GM19372 (cell line): ENCODE results near the gene SLC15A3.

Source experiments
- ATAC-seq: cut with Tn5 transposase; IDR thresholded peaks from one replicate; pipeline ENCODE4 v1.9.1; 2021; ENCODE audit warnings: mild to moderate bottlenecking, low read depth, moderate library complexity; ENCODE audit not compliant: unreplicated experiment

The SLC15A3 gene

DNA sequence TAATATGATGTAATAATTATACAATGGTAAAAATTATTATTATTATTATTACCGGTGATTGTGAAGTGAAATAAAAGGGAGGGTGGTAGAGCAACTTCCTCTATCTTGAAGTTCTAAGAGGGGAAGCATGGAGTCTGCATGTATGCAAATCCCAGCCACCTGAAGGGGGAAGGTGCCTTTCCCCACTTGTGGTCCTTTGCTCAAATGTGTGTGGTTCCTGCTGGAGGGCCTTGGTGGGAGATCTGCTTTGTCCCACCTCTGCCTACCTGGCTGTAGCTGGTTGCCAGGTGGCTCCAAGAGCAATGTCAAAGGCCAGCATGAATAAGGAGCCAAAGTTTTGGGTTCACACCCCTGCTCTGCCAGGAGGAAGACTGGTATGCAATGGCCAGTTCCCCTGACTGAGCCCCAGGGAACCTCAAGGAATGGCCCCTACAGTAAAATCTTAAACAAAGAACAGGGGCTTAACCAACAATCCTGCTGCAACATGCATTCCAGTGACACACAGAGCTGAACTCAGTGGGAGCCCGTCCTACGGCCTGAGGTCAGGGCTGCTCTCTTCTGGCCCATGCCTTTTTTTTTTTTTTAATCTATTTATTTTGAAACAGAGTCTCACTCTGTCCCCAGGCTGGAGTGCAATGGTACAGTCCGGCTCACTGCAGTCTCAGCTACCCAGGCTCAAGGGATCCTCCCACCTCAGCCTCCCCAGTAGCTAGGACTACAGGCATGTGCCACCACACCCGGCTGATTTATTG lies 19.2 kb downstream of the SLC15A3 start:
- ATAC-seq, result no peak

DNA sequence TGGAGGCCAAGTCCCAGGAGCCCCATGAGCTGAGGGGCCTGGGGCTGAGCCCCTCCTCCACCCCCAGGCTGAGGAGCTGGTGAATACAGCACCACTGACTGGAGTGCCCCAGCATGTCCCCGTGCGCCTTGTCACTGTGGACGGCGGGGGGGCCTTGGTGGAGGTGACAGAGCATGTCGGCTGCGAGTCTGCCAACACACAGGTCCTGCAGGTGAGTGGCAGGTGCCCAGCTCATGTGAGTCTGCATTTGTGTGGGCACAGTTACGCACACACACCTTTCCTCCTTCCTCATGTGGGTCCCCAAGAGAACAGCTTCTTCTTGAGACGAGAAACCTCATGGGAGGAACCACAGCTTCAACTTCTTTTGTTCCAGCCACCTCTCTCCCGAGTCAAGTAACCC lies 20.1 kb downstream of the SLC15A3 start:
- no peak for ATAC-seq

DNA sequence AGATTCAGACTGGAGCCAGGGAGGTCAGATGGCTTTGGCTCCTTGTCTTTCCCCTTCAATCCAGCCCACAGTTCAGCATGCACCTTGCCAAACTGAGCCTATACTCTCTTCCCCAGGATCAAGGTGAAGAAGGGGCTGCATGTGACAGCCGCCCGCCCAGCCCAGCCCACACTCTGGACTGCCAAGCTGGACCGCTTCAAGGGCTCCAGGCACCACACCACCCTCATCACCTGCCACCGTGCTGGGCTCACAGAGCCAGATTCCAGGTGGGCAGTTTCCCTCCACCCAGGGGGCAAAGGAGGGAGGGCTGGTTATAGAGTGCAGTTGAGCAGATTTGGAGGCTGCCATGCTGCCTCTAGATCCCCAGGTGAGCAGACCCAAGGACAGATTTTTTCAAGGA lies 21.6 kb downstream of the SLC15A3 start:
- ATAC-seq, result no peak

DNA sequence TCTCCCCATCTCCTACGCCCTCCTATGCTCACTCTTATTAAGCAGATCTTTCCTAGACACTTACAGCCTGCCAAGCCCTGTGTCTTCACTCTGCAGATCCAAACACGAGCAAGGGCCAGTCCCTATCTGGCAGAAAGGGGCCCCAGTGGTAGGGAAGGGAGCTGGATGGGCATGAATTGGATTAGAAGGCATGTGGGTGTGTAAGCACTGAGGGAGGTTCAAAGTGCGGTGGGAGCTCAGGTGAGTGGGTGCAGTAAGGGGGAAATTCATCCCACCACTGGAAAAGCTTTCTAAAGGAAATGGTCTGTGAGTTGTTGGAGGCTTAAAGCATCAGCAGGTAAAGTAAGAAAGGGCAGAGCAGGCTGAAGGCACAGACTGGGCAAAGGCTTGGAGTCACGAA lies 22.2 kb downstream of the SLC15A3 start:
- no peak for ATAC-seq

DNA sequence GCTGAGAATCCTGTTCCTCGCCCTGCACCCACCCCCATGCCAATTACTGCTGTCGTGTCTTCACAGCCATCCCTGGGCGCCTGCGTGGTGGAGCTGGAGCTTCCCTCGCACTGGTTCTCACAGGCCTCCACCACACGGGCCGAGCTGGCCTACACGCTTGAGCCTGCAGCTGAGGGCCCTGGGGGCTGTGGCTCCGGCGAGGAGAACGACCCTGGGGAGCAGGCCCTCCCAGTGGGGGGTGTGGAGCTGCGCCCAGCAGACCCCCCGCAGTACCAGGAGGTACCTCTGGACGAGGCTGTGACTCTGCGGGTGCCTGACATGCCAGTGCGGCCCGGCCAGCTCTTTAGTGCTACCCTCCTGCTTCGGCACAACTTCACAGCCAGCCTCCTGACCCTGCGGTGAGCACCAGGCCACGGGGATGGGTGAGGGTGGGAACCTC lies 23.4 kb downstream of the SLC15A3 start:
- no peak for ATAC-seq

DNA sequence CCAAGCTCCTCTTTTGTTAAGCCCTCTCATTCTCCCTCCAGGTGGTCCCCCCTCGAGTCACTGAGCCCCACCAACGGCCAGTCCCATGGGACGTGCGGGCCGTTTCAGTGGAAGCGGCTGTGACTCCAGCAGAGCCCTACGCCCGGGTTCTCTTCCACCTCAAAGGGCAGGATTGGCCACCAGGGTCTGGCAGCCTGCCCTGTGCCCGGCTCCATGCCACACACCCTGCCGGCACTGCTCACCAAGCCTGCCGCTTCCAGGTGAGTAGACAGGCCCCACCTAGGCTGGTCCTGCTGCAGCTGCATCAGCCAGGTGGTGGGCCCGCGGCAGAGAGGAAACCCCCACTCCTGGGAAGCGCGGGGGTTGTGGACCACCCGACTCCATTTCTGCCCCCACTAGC lies 24.4 kb downstream of the SLC15A3 start:
- no peak for ATAC-seq

DNA sequence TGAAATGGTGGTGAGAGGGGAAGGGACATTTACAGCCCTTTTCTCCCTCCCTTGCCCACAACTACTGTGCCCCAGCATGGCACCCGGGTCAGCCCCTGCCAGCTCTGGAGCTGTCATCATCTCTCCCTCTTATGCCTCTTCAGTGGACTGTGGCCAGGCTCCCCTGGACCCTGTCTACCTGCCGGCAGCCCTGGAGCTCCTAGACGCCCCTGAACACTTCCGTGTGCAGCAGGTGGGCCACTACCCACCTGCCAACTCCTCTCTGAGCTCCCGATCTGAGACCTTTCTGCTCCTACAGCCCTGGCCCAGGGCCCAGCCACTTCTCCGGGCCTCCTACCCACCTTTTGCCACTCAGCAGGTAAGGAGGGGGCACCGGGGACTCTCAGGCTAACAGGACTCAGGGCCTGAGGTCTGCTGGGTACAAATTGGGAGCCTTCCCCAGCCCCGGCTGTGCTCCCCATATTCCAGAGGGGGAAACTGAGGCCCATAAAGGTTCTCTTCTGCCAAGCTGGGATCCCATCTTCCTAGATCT lies 24.8 kb downstream of the SLC15A3 start:
- ATAC-seq, result no peak

DNA sequence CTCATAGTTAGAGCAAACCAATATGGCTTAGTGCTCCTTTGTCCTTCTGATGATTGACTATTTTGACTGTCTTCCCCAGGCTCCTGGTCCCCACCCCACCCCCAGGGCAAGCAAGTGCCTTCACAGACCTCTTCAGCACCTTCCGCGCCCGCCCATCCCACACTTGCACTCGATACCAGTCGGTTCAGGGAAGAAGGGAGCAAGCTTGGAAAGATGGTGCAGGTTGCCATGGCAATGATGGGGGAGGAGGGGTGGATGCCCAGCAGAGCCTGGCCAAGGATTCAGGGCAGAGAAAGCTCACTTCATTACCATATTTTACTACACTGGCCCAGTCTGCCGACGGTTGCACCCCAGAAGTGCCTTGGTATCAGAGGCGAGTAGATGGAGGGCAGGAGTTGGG lies 25.5 kb downstream of the SLC15A3 start:
- ATAC-seq, result no peak

DNA sequence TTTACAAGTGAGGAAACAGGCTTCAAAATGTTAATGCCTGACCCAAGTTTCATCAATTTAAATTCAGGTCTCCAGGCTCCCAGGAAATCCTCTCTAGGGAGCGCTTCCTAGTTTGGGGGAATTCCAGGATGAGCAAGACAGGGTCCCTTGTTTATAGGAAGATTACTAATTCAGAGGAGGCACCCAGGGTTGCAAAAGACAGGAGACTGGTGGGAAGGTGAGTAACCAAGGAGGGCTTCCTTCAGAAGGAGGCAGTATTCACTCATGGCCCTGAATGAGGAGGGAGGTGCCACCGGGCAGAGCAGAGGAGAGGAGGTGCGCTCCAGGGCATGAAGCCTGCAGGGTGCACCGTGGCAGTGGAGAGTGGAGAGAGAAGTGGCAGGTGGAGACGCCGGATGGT lies 26.1 kb downstream of the SLC15A3 start:
- ATAC-seq, result no peak

DNA sequence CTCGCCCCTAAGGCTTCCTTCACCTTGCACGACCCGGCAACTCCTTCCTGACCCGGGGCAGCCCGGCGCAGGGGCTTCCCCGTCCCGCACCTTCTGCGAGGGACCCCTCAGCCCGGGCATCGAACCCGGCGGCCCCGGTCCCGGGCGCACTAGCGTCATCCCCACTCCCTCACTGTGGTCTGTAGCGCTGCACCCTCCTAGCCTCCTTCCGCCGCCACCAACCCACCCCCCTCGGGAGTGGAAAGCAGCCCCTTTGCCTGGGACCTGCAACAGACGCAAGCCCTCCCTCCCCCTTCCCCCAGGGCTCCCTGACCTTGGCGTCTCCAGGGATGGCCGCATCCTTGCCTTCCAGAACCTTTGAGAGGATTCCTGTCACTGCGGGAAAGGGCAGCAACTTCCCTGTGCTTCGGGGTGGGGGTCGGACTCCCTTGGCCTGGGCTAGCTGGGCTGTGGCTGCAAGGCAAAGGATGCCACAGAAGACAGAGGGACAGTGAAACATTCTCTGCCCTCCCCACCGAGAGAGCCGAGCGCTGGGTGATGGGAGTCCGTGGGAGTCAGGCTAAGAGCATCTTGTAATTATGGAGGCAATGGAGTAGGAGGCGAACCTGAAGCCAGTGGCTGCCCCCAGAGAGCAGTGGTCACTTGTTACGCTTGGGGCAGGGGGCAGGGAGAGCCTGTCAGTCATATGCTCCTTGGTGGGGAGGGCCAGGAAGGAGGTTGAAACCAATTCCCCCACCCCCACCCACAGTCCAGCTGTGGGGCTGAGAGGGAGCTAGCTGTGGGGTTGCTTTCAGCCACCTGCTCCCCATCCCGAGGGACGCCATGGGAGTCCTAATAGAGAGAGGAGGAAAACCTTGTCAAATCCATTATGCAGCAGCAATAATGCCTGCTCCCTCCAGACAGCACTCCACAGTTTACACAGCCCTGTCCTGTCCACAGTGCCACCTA lies 26.8 kb downstream of the SLC15A3 start:
- ATAC-seq, result no peak

DNA sequence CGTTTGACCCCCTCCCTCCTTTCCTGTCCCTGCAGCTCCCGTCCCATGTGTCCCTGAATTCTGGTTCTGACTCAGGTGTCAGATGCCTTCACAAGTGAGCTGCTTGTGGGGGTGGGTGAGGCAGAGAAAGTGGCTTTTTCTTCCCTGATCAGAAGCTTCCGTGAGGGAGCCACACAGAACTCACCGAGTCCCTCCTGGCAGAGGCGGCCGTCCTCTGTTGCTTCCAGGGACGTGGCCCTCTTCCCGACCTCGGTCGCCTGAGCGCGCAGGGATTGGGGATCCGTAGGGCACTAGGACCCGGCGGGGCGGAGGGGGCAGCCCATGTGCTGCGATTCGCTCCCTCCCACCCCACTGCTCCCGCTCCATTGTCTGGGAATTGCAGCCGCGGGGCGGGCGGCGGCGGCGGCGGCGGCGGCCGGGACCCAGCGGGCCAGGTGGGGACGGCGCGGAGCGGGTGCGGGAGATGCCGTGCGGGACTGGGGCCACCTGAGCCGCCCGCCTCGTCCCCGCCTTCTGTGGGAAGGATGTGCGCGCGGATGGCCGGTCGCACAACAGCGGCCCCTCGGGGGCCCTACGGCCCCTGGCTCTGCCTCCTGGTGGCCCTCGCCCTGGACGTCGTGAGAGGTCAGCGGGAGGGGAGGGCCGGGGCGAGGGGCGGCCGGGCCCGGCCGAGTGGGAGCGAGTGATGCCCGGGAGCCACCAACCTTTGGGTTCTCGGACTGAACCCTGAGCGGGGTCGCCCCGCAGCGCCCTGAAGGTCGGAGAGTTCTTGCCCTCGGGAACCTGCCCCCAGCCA lies 27.7 kb downstream of the SLC15A3 start, which contains the start of gene TMEM132A:
Gene TMEM132A (plus strand): TSS at position 351 of the 796 bp plus-strand sequence. CDS start 174 bp downstream, at position 525.
- no peak for ATAC-seq

DNA sequence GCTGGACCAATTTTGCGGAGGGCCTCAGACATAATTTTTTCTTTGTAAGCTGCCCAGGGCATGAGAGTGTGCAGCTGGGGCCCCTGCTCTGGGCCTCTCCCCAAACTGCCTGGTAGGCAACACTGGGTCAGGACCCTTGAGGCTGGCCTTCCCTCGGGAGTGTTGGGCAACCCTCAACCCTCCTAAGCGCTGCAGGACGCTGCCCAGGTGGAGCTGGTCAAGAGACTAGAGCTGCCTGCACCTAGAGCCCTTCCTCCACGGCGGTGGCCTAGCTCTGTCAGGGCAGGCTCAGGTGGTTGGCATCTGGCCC lies 28.2 kb downstream of the SLC15A3 start:
- no peak for ATAC-seq

DNA sequence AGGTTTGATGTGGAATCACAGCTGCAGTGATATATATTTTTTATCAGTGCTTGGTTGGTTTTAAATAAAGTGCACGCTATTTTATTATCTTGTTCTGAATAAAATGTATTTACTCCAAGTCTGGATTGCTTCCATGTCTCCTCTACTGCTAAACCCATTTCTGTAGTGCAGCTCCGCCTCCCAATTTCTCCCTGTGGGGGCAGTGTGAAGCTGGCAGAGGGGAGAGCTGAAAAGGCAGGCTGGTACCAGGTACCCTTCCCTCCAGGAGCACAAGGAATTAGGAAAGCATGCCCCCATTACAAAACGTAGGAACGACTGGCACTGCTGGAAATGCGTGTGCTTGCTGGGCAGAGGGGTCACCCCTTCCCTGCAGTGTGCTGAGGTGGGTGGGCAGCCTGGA lies 28.6 kb downstream of the SLC15A3 start:
- no peak for ATAC-seq

DNA sequence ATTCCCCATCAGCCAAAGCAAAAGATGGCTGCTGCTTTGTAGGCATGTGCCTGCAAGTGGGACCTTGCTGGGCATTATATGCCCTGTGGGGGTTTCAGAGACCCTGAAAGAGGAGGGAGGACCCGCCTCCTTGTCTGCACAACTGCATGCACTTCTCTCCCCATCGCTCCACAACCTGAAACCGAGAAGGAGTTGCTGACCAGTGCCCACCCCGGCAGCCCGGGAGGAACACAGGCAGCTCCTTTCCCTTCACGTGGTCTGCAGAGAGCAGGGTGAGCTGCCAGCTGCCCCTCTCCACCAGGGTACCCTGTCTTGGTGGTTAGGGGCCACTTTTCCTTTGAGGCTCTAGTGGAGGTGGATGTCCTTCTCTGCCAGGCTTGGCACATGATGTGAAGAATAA lies 29.1 kb downstream of the SLC15A3 start:
- no peak for ATAC-seq

DNA sequence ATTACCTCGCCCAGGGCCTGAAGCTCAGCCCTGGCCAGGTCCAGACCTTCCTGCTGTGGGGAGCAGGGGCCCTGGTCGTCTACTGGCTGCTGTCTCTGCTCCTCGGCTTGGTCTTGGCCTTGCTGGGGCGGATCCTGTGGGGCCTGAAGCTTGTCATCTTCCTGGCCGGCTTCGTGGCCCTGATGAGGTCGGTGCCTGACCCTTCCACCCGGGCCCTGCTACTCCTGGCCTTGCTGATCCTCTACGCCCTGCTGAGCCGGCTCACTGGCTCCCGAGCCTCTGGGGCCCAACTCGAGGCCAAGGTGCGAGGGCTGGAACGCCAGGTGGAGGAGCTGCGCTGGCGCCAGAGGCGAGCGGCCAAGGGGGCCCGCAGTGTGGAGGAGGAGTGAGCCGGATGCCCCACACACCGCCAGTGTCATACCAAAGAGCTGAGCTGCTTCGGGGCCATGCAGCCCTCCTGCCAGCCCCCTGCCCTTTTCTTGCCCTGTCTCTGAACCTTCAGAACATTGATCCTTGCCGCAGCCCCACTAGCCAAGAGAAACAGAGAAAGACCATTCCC lies 30.1 kb downstream of the SLC15A3 start:
- no peak for ATAC-seq

DNA sequence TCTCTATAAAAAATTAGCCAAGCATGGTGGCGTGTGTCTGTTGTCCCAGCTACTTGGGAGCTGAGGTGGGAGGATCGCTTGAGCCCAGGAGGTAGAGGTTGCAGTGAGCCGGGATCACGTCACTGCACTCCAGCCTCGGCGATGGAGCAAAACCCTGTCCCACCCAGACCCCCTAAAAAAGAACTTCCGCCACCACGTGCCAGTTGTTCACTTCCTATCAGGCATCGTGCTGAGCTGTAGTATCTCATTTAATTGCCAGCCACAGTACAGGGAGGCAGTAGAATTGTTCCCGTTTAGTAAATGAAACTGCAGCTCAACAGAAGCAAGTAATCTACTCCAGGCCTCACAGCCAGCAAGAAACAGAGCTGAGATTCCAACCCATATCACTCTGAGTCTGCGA lies 30.7 kb downstream of the SLC15A3 start:
- no peak for ATAC-seq

DNA sequence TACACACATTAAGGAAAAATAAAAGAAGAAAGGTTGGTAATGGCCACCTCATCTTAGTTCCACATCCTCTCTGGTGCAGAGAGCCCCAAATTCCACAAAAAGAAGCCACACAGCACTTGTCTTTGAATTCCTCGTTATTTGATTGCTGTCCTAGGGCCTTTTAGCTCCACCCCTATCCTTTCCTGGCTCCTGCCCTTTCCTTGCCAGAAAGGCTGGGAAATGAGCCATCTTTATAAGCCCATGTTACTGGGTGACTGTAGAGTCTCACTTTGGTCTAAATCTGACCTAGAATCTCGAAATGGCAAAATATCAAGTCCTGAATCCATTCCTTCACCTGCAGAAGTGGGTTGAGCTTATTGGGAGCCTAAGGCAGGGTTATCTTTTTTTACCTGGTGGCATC lies 32.0 kb downstream of the SLC15A3 start:
- no peak for ATAC-seq

DNA sequence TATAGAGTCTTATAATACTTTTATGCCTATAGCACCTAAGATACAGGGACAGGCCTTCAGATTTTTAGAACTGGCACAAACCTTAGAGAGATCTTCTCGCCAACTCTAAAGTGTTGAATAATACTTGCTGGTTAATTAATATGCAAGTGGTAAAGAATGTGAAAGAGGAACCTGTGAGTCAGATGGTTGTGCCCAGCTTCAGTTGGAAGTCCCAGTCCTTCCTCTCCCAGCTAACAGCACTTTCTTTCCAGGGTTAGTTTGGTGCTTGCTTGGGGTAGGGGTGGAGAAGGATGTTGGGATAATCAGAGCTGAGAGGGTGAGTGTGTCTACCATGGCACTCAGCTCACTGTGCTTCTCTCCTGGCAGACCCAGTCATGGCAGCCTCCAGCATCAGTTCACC lies 32.7 kb downstream of the SLC15A3 start:
- no peak for ATAC-seq

DNA sequence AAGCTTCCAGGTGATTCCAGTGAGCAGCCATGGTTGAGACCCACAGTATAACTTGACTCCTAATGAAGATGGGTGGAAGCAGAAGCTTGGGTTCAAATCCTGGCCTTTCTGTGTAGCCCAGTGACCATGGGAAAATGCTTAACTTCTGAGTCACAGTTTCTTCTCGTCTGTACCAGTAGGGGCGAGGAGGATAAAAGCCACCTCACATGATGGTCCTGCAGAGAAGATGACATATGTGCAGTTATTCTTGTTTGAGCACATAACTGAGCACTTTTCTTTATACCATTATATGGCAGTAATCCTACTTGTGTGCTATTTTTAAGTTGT lies 33.1 kb downstream of the SLC15A3 start:
- ATAC-seq, result no peak

DNA sequence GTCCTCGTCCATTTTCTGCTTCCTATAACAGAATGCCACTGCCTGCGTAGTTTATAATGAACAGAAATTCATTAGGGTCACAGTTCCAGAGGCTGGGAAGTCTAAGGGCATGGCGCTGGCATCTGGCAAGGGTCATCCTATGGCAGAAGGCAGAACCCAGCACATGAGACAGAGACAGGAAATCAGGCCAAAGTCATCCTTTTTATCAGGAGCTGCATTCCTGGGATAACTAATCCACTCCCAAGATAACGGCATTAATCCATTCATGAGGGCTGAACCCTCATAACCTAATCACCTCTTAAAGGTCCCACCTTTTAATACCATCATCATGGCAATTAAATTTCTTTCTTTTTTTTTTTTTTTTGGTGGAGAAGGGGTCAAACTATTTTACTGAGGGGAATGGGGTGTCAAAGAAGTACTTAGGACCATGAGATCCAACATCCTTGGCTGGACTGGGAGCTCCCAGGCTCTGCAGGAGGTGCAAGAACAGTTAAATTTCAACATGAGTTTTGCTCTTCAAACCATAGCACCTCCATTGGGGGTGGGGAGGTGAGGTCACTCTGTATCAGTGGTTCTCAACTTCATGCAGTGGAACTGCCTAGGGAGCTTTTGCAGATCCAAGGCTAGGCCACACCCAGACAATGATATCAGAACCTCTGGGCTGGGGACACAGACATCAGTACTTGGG lies 33.6 kb downstream of the SLC15A3 start:
- ATAC-seq, result no peak
